ENCODE measurements around the gene RNASE4. TPM values are rescaled to one million over a fixed set of nuclear protein-coding genes. Genes with fewer than 3 reads are reported as not detected.

RNASE4 gene
- total RNA-seq, 2 donors from 2014 or later, result 0.73 to 1.6 TPM

DNA sequence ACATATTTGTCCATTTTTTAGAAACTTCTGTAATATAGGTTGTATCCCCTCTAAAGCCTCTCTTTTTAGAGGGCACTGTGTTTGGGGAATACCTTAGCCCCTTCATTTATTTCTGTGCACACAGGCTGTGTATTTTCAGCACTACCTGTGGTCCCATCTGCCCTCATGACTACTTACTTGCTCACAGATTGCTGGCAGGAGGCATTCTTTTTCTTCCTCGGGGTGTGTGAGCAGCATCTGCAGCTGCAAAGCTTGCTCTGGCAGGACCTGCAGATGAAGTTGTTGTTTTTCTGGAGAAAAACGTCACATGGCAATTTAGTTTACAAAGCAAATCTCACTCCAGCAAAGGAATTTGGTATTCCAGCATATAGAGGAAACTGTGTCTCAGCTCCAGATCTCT lies 28.5 kb downstream of the RNASE4 start:
- TF ChIP-seq, protein P1, sequence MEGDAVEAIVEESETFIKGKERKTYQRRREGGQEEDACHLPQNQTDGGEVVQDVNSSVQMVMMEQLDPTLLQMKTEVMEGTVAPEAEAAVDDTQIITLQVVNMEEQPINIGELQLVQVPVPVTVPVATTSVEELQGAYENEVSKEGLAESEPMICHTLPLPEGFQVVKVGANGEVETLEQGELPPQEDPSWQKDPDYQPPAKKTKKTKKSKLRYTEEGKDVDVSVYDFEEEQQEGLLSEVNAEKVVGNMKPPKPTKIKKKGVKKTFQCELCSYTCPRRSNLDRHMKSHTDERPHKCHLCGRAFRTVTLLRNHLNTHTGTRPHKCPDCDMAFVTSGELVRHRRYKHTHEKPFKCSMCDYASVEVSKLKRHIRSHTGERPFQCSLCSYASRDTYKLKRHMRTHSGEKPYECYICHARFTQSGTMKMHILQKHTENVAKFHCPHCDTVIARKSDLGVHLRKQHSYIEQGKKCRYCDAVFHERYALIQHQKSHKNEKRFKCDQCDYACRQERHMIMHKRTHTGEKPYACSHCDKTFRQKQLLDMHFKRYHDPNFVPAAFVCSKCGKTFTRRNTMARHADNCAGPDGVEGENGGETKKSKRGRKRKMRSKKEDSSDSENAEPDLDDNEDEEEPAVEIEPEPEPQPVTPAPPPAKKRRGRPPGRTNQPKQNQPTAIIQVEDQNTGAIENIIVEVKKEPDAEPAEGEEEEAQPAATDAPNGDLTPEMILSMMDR (conservative IDR thresholded peaks at IDR 0.05), result no peak
- H3K27me3 Mint-ChIP-seq (ENCODE audit: insufficient read depth), result peaks cover 1% of the 10 kb centered on the region

DNA sequence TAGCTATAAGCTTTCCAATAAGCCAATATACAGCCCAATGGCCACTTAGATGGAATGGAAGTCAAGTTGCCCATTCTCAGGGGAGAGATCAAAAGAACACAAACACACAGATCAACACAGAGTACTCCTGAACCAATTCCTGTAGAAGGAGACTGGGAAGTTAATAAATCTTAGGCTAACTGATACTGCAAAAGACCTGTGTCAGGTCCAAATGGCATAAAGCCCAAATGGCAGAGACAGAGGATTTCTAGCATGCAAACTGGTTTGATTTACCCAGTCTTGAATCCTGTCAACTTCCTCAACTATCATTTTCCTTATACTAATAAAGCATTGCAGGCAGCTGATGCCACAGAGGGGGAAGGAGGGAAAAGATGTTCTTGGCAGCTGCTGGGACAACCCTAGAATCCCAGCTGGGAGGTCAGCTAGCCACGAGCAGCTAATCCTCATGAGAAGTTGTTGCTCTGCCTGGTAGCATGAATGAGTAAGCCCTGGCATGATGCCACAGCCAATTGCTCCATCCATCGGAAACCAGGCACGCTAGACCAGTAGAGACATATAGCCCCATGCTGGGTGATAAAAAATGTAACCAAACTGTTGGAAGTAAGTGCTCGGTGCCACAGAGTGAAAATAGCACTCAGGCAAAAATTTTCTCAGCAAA lies 30.4 kb downstream of the RNASE4 start:
- no peaks in the 10 kb centered on the region for H3K36me3 ChIP-seq (ENCODE audit: control insufficient read depth, insufficient read depth, low read length)
- no peaks in the 10 kb centered on the region for H3K9me3 ChIP-seq (ENCODE audit: control insufficient read depth, low read length)
- no peaks in the 10 kb centered on the region for H3K4me1 ChIP-seq (ENCODE audit: control insufficient read depth, insufficient read depth, low read length)
- H3K27ac ChIP-seq (ENCODE audit: low read depth, low read length), result no peak overlapping the region
- Mint-ChIP-seq H3K9me3 (no peaks in the 10 kb centered on the region), H3K4me1 (peaks cover 6% of the 10 kb centered on the region), H3K27ac (no peak overlapping the region), H3K36me3 (ENCODE audit: low read depth) (no peaks in the 10 kb centered on the region), H3K4me3 (no peak overlapping the region), H3K27me3 (ENCODE audit: insufficient read depth) (peaks cover 1% of the 10 kb centered on the region)
- no peak for DNase-seq
- H3K27me3 ChIP-seq (ENCODE audit: control insufficient read depth, insufficient read depth, low read length, poor library complexity, severe bottlenecking), result no peaks in the 10 kb centered on the region
- no peak overlapping the region for H3K9ac ChIP-seq (ENCODE audit: extremely low read depth, low read length, poor library complexity, severe bottlenecking)
- WGBS, 2 experiments (ENCODE audit: insufficient coverage in 1 of 2, insufficient read length in 1 of 2), result 93 to 94% methylated on average over 4 of the region's 4 CpGs
- H3K4me3 ChIP-seq (ENCODE audit: low read length), result no peak overlapping the region
- TF ChIP-seq, protein P1 (conservative IDR thresholded peaks at IDR 0.05), result no peak

More for the DNA sequence above, 28.5 kb downstream of the RNASE4 start:
- Mint-ChIP-seq H3K4me1 (peaks cover 6% of the 10 kb centered on the region), H3K36me3 (ENCODE audit: low read depth) (no peaks in the 10 kb centered on the region), H3K9me3 (no peaks in the 10 kb centered on the region), H3K27ac (no peak overlapping the region), H3K4me3 (no peak overlapping the region)
- Histone ChIP-seq H3K27ac (ENCODE audit: low read depth, low read length) (no peak overlapping the region), H3K9ac (ENCODE audit: extremely low read depth, low read length, poor library complexity, severe bottlenecking) (no peak overlapping the region), H3K4me3 (ENCODE audit: low read length) (no peak overlapping the region), H3K4me1 (ENCODE audit: control insufficient read depth, insufficient read depth, low read length) (no peaks in the 10 kb centered on the region), H3K9me3 (ENCODE audit: control insufficient read depth, low read length) (no peaks in the 10 kb centered on the region), H3K27me3 (ENCODE audit: control insufficient read depth, insufficient read depth, low read length, poor library complexity, severe bottlenecking) (no peaks in the 10 kb centered on the region), H3K36me3 (ENCODE audit: control insufficient read depth, insufficient read depth, low read length) (no peaks in the 10 kb centered on the region)
- 70 to 86% methylated on average over 2 of the region's 2 CpGs for WGBS, 2 experiments (ENCODE audit: insufficient coverage in 1 of 2, insufficient read length in 1 of 2)
- no peak for DNase-seq

DNA sequence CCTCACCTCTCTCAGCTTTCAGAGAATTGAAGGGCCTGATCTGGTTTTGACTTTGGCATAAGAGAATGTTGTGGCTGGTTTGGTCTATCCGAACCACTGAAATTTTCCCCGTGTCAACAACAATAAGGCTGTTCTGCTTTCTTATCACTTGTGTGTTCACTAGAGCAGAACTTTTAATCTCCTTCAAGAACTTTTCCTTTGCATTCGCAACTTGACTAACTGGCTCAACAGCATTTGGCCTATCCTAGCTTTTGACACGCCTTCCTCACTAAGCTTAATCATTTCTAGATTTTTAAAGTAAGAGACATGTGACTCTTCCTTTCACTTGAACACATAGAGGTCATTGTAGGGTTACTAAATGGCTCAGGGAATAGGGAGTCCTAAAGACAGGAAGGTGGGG lies 35.4 kb downstream of the RNASE4 start:
- Histone ChIP-seq H3K4me1 (ENCODE audit: control insufficient read depth, insufficient read depth, low read length) (no peaks in the 10 kb centered on the region), H3K4me3 (ENCODE audit: low read length) (no peak overlapping the region), H3K9ac (ENCODE audit: extremely low read depth, low read length, poor library complexity, severe bottlenecking) (no peak overlapping the region), H3K27ac (ENCODE audit: low read depth, low read length) (no peak overlapping the region), H3K27me3 (ENCODE audit: control insufficient read depth, insufficient read depth, low read length, poor library complexity, severe bottlenecking) (no peaks in the 10 kb centered on the region), H3K36me3 (ENCODE audit: control insufficient read depth, insufficient read depth, low read length) (no peaks in the 10 kb centered on the region), H3K9me3 (ENCODE audit: control insufficient read depth, low read length) (no peaks in the 10 kb centered on the region)
- no peaks in the 10 kb centered on the region for H3K4me1 Mint-ChIP-seq
- H3K27ac Mint-ChIP-seq, result no peak overlapping the region
- TF ChIP-seq, protein P1 (conservative IDR thresholded peaks at IDR 0.05), result no peak
- DNase-seq, result no peak
- no peak overlapping the region for H3K4me3 Mint-ChIP-seq
- 80 to 97% methylated on average over 3 to 4 of the region's 4 CpGs for WGBS, 2 experiments (ENCODE audit: insufficient coverage in 1 of 2, insufficient read length in 1 of 2)
- peaks cover 34% of the 10 kb centered on the region for H3K27me3 Mint-ChIP-seq (ENCODE audit: insufficient read depth)
- no peaks in the 10 kb centered on the region for H3K9me3 Mint-ChIP-seq
- H3K36me3 Mint-ChIP-seq (ENCODE audit: low read depth), result no peaks in the 10 kb centered on the region
